Activated T-cell treated with anti-CD3 and anti-CD28 coated beads, Interleukin-2, amount 50 U/mL, for 4 hours (primary cell): ENCODE data around the gene LTBP3. TPM values are rescaled to one million over a fixed set of nuclear protein-coding genes. Genes with fewer than 3 reads are reported as not detected.

Source experiments
- ATAC-seq, 2 donors: fragments of 200-7000 bp; cut with Tn5 transposase; one replicate each; pipeline ENCODE4 v1.10.0; 2021
- DNase-seq: peaks from one replicate; pipeline ENCODE4 v3.0.0-alpha.2; 2020
- H3K27me3 Mint-ChIP-seq: one replicate; pipeline ENCODE4 v1.8.0; 2021; ENCODE audit warnings: low read depth, mixed read lengths
- H3K36me3 Mint-ChIP-seq: one replicate; pipeline ENCODE4 v1.8.0; 2022; ENCODE audit warnings: mixed read lengths; ENCODE audit not compliant: insufficient read depth
- H3K4me1 Mint-ChIP-seq: one replicate; pipeline ENCODE4 v1.8.0; 2021; ENCODE audit warnings: low read depth, mixed read lengths
- H3K4me3 Mint-ChIP-seq: one replicate; pipeline ENCODE4 v1.8.0; 2021; ENCODE audit warnings: mild to moderate bottlenecking, moderate library complexity, mixed read lengths
- H3K9me3 Mint-ChIP-seq: one replicate; pipeline ENCODE4 v1.8.0; 2021; ENCODE audit warnings: mixed read lengths
- total RNA-seq, 3 donors: library from RNA; stranded (reverse); gene quantifications; one replicate each; pipeline ENCODE4 v1.2.1, GENCODE V29; 2021

LTBP3 gene
- total RNA-seq, 3 donors from 2014 or later: 33.1 to 40.8 (median 40.1) TPM

DNA sequence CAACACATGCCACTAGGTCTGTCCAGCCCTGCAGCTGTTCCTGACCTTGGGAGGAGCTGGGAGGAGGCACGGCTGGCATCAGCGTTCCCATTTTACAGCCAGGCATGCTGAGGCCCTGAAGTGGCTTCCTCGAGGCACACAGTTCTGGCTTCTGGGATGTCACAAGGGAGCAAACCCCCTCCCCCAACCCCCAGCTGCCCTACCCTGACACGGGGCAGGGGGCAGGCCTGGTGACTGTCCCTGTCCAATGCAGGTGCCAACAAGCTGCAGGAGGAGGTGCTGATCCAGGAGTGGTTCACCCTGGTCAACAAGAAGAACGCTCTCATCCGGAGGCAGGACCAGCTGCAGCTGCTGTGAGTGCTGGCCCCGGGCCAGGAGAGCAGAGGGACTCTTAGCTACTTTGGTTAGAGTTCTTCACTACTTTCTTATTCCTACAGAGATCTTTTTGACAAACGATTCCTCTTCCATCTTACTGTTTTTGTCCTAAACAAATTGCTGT lies 32.1 kb upstream of the LTBP3 start:
- H3K4me1 Mint-ChIP-seq: peaks cover 33% of the 10 kb centered on the region
- no peaks in the 10 kb centered on the region for H3K9me3 Mint-ChIP-seq
- peaks cover 4% of the 10 kb centered on the region for H3K36me3 Mint-ChIP-seq
- H3K27me3 Mint-ChIP-seq: no peaks in the 10 kb centered on the region
- DNase-seq (no peak), ATAC-seq (no peak)
- no peak overlapping the region for H3K4me3 Mint-ChIP-seq

DNA sequence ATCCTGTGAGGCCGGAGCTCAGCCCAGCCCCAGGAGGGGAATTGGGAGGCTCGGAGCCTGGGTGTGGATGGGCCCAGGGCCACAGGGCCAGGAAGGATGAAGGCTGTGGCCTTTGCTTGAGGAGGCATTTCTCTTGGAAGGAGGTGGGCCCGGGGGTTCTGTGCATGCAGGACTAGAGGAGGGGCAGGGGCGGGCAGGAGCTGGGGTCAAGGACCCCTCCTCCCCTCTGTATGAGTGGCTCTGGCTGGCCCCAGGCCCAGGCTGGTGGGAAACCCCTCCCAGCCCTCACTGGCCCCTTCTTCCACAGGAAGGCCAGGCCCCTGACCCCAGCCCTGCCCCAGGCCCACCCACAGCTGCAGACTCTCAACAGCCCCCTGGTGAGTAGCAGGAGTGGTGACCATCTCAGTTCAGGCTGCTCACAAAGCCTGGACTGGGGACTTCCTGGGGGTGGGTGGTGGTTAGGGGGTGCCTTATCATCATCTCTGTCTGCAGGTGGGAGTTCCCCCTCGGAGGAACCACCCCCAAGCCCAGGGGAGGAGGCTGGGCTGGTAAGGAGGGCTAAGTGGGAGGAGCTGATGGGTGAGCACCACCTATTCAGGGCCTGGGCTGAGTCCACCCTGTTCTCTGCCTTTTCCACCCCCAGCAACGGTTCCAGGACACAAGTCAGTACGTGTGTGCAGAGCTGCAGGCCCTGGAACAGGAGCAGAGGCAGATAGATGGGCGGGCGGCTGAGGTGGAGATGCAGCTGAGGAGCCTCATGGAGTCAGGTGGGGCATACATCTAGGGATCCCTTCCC lies 31.5 kb upstream of the LTBP3 start:
- Mint-ChIP-seq H3K36me3 (peaks cover 4% of the 10 kb centered on the region), H3K4me3 (no peak overlapping the region), H3K4me1 (peaks cover 29% of the 10 kb centered on the region), H3K27me3 (no peaks in the 10 kb centered on the region), H3K9me3 (no peaks in the 10 kb centered on the region)
- peak; percentile 38 to 41 for ATAC-seq
- DNase-seq: no peak

DNA sequence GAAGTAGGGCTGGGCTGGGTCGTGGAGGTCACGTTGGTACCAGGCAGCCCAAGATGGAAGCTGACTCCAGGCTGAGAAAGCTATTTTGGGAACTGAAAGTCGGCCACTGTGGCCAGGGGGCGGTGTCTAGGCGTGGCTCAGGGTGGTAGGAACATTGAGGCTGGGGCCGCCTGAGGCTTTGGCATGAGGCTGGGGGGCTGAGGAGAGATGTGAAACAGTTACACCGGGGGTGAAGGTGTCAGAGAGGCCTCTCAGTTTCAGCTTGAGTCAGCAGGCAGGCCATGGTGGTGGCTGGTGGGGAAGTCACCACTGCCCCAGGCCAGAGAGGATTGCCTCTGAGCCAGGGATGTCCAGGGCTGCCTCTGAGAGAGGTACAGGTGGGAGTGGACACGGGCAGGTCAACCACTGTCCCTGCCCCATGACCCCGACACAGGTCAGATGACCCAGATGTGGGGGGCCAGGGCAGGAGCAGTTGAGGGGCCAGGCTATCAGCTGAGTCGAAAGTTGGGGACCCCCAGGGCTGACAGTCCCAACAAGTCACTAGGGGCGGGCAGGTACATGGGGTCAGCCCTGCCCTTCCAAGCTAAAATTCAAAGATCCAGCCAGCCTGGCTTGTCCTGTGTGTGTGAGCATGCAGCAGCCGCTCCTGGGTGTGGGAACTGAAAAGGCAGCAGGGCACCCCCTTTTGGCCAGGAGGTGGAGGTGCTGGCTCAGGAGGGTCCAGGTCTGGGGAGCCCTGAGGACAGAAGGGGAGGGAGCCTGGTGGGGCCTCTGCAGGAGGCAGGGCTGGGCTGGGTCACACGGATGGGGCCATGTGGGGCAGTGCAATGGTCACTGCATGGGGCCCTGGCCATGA lies 30.3 kb upstream of the LTBP3 start:
- H3K27me3 Mint-ChIP-seq: no peaks in the 10 kb centered on the region
- DNase-seq: peak; percentile 70
- H3K36me3 Mint-ChIP-seq: peaks cover 9% of the 10 kb centered on the region
- H3K4me1 Mint-ChIP-seq: peaks cover 31% of the 10 kb centered on the region
- peak; percentile 84 to 88 for ATAC-seq
- peak overlapping the region; percentile 59 for H3K4me3 Mint-ChIP-seq
- H3K9me3 Mint-ChIP-seq: no peaks in the 10 kb centered on the region

DNA sequence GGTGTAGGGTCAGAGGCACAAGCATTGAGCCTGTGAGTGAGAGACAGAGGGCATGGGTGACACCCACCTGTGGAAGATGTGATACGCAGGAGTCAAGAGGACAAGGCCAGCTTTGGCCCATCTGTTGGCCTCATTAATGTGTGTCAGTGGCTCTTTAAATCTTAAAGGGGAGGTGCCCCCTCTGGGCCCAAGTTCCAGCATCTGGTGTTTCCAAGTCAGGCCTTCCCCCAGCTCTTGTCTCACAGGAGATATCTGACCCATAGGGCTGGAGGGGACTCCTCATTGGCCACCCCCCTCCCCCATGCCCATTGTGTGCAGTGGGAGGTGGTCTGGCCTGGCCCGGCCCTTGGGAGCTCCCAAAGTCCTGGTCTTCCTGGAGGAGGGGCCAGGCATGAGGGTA lies 28.5 kb upstream of the LTBP3 start:
- Mint-ChIP-seq H3K4me1 (peaks cover 31% of the 10 kb centered on the region), H3K27me3 (no peaks in the 10 kb centered on the region), H3K4me3 (no peak overlapping the region), H3K36me3 (peaks cover 18% of the 10 kb centered on the region), H3K9me3 (no peaks in the 10 kb centered on the region)
- ATAC-seq (no peak), DNase-seq (no peak)

DNA sequence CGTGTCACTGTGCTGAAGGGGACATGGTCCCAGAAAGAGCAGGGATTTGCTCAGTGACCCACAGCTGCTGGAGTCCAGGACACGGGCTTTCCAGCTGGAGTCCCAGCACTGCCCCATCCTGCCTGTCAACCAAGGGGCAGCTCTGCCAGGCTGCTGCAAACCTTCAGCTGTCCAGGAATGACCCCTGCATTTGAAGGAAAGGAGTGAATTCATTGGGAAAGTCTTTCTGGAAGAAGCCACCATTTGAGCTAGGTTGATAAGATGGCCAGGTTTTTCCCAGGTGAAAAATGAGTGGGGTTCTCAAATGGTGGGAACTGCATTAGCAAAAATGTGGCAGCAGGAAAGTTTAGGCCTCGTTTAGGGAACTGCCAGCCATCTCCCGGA lies 28.1 kb upstream of the LTBP3 start:
- Mint-ChIP-seq H3K4me3 (no peak overlapping the region), H3K27me3 (no peaks in the 10 kb centered on the region), H3K4me1 (peaks cover 31% of the 10 kb centered on the region), H3K9me3 (no peaks in the 10 kb centered on the region), H3K36me3 (peaks cover 18% of the 10 kb centered on the region)
- ATAC-seq (no peak), DNase-seq (no peak)

DNA sequence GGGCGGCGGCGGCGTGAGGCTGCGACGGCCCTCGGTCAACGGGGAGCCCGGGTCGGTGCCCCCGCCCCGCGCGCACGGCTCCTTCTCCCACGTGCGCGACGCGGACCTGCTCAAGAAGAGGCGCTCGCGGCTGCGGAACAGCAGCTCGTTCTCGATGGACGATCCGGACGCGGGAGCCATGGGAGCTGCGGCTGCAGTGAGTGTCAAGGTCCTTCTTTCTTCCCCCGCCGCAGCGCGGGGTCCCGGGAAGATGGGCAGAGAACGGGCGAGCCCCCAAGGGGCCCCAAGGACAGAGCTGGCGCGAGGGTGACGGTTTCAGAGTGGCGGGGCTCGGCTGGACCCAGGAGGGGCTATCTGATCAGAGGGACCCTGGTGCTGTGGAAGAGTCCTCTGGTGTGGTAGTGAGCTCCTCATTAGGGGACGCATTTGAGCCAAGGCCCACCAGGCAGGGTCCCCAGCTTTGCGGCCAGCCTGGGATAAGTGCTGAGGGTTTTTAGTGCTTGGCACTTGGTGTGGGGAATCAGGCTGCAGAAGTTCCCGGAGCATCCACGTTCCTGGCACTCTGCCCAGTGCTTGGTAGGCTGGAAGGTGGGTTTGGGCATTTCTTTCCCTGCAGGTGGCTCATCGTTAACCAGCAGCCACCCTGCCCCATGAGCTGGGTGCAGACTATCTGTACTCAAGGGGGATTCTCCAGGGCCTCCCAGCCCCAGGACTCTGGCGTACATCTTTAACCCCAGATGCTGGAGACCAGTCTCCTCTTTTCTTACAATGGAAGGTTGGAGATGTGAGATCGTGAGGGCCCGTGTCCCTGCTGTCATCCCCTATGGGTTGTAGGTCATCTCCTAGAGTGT lies 27.5 kb upstream of the LTBP3 start:
- peaks cover 18% of the 10 kb centered on the region for H3K36me3 Mint-ChIP-seq
- no peaks in the 10 kb centered on the region for H3K27me3 Mint-ChIP-seq
- H3K4me3 Mint-ChIP-seq: no peak overlapping the region
- ATAC-seq: no peak
- no peaks in the 10 kb centered on the region for H3K9me3 Mint-ChIP-seq
- no peak for DNase-seq
- peaks cover 33% of the 10 kb centered on the region for H3K4me1 Mint-ChIP-seq

DNA sequence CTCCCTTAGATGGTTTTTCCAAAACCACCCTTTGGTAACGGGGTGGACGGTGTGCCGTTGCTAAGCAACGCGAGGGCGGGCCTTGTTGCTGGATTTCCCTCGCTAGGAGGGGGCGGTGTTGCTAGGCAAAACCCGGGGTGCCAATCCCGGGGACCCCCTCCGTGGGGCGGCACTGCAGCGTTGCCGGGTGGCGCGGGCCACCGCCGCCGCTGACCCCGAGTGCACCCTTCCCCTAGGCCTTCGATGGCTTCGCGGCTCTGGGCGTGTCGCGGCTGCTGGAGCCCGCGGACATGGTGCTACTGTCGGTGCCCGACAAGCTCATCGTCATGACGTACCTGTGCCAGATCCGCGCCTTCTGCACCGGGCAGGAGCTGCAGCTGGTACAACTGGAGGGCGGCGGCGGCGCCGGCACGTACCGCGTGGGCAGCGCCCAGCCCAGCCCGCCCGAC lies 26.6 kb upstream of the LTBP3 start:
- no peak for ATAC-seq
- H3K9me3 Mint-ChIP-seq: no peaks in the 10 kb centered on the region
- H3K4me3 Mint-ChIP-seq: no peak overlapping the region
- no peak for DNase-seq
- no peaks in the 10 kb centered on the region for H3K27me3 Mint-ChIP-seq
- H3K36me3 Mint-ChIP-seq: peaks cover 21% of the 10 kb centered on the region
- H3K4me1 Mint-ChIP-seq: peaks cover 33% of the 10 kb centered on the region

DNA sequence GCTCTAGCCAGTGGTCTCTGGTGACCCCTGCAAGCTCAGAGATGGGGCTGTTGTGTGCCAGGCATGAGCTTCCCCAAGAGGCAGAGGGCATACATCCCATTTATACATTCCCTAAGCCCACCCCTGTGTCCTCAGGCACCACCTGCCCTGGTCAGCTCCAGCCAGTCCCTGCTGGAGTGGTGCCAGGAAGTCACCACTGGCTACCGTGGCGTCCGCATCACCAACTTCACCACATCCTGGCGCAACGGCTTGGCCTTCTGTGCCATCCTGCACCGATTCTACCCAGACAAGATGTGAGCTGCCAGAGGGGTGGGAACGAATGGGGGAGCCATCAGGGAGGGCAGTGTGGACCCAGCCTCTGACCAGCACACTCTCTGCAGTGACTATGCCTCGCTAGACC lies 25.9 kb upstream of the LTBP3 start:
- no peak overlapping the region for H3K4me3 Mint-ChIP-seq

DNA sequence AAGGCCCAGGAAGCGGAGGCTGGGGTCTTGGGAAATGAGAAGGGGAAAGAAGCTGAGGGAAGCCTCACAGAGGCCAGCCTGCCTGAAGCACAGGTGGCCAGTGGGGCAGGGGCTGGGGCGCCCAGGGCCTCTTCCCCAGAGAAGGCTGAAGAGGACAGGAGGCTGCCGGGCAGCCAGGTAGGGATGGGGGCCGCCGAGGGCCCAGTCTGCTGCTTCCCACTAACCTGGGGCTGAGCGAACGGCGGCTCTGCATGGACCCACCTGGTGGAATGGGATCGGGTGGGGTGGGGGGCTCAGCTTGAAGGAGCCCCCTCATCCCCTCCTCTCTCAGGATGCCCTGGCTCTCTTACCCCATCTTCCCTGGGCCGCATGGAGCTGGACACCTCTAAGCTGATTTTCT lies 25.4 kb upstream of the LTBP3 start:
- Mint-ChIP-seq H3K4me3 (no peak overlapping the region), H3K36me3 (peaks cover 24% of the 10 kb centered on the region), H3K27me3 (no peaks in the 10 kb centered on the region), H3K9me3 (no peaks in the 10 kb centered on the region), H3K4me1 (peaks cover 26% of the 10 kb centered on the region)
- ATAC-seq: no peak
- DNase-seq: no peak

More for the DNA sequence above, 25.9 kb upstream of the LTBP3 start:
- peaks cover 30% of the 10 kb centered on the region for H3K4me1 Mint-ChIP-seq
- peaks cover 22% of the 10 kb centered on the region for H3K36me3 Mint-ChIP-seq
- H3K27me3 Mint-ChIP-seq: no peaks in the 10 kb centered on the region
- no peak for ATAC-seq
- DNase-seq: no peak
- no peaks in the 10 kb centered on the region for H3K9me3 Mint-ChIP-seq

DNA sequence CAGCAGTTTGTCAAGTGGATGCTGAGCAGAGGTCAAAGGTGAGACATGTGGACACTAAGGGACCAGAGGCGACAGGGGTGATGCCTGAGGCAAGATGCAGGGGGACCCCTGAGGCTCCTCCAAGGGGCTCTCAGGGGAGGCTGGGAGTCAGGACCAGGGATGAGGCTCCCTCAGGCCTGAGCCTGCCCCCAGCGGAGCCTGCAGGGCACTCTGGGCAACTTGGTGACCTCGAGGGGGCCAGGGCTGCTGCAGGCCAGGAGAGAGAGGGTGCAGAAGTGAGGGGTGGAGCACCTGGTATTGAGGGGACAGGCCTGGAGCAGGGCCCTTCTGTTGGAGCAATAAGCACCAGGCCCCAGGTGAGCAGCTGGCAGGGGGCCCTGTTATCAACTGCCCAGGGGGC lies 23.8 kb upstream of the LTBP3 start:
- ATAC-seq: no peak
- peaks cover 25% of the 10 kb centered on the region for H3K36me3 Mint-ChIP-seq
- H3K9me3 Mint-ChIP-seq: no peaks in the 10 kb centered on the region
- H3K4me3 Mint-ChIP-seq: no peak overlapping the region
- H3K4me1 Mint-ChIP-seq: peaks cover 26% of the 10 kb centered on the region
- H3K27me3 Mint-ChIP-seq: no peaks in the 10 kb centered on the region
- DNase-seq: no peak

DNA sequence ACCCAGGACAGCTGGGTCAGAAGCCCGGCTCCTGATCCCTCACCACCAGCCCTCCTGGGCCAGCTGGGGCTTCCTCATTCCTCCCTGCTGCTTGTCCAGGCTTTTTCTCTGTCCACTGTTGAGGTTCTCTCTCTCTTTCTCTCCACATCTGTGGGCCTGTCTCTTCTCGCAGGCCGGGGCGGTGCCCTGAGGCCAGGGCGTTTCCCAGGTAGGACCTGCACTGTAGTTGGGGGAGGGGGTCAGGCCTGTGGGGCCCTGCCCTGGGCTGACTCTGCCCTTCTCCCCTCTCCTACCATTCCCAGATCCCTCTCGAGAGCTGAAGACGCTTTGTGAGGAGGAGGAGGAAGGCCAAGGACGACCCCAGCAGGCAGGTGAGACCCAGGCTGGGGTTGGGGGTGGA lies 22.6 kb upstream of the LTBP3 start:
- Mint-ChIP-seq H3K4me3 (no peak overlapping the region), H3K4me1 (peaks cover 23% of the 10 kb centered on the region), H3K36me3 (peaks cover 25% of the 10 kb centered on the region), H3K27me3 (no peaks in the 10 kb centered on the region), H3K9me3 (no peaks in the 10 kb centered on the region)
- ATAC-seq: no peak
- DNase-seq: no peak

DNA sequence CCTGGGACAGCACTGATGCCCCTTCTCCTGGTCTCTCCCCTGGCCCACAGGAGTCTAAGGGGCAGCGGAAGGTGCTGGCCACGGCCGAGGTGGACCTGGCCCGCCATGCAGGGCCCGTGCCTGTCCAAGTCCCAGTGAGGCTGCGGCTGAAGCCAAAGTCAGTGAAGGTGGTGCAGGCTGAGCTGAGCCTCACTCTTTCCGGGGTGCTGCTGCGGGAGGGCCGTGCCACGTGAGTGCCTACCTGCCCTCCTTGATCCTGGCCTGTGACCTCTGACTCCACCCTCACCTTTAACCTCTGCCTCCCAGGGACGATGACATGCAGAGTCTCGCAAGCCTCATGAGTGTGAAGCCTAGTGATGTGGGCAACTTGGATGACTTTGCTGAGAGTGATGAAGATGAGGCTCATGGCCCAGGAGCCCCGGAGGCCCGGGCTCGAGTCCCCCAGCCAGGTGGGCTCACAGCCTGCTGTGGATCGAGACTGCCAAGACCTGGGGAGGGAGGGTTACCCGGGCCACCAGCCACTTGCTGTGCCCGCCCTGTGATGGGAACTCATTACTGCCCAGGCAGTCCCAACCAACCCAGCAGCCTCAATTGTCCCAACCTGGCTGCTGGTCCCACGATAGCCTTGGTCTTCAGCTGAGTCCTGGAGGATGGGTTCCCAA lies 22.0 kb upstream of the LTBP3 start:
- DNase-seq: no peak
- no peaks in the 10 kb centered on the region for H3K9me3 Mint-ChIP-seq
- no peak overlapping the region for H3K4me3 Mint-ChIP-seq

DNA sequence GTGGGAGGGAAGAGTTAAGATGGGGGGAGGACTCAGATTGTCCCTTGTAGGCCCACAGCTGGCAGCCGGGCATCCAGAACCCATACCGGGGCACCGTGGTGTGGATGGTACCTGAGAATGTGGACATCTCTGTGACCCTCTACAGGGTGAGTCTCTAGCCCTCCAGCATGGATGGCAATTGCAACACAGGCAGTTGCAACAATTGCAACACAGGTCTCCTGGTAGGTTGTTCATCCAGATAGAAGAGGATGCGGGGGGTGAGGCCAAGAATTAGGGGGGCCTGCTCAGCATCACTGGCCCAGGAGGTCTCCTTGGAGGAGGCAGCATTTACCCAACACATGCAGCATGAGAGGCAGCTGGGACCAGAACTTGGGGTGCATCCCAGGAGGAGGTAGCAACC lies 21.1 kb upstream of the LTBP3 start:
- Mint-ChIP-seq H3K4me3 (no peak overlapping the region), H3K36me3 (peaks cover 22% of the 10 kb centered on the region)

More for the DNA sequence above, 22.0 kb upstream of the LTBP3 start:
- Mint-ChIP-seq H3K27me3 (no peaks in the 10 kb centered on the region), H3K4me1 (peaks cover 28% of the 10 kb centered on the region), H3K36me3 (peaks cover 25% of the 10 kb centered on the region)
- ATAC-seq: no peak

More for the DNA sequence above, 21.1 kb upstream of the LTBP3 start:
- Mint-ChIP-seq H3K27me3 (no peaks in the 10 kb centered on the region), H3K9me3 (no peaks in the 10 kb centered on the region), H3K4me1 (peaks cover 34% of the 10 kb centered on the region)
- DNase-seq: no peak
- ATAC-seq: no peak
